Esophagus muscularis mucosa (tissue), 4 donors: Measurements from ENCODE around the gene TOR1AIP1. TPM values are rescaled to one million over a fixed set of nuclear protein-coding genes. Genes with fewer than 3 reads are reported as not detected.

Experiments
- DNase-seq: peaks from one replicate; pipeline ENCODE4 v3.0.0-alpha.2; 2017; ENCODE audit errors: extremely low spot score
- H3K27ac ChIP-seq, 4 donors: fragments of 200-600 bp; sonication (generic); replicated peaks in 1 of 4; 1 replicate in 3 of 4; 2 replicates in 1 of 4; pipeline ENCODE4 v1.5.1; 2016 to 2019; ENCODE audit warnings: mild to moderate bottlenecking in 1 of 4
- H3K27me3 ChIP-seq, 4 donors: fragments of 200-600 bp; sonication (generic); one replicate each; pipeline versions ENCODE4 v1.5.1 to v1.6.0; 2016 to 2019
- H3K36me3 ChIP-seq, 4 donors: fragments of 200-600 bp; sonication (generic); one replicate each; pipeline ENCODE4 v1.5.1; 2016 to 2019
- H3K4me1 ChIP-seq, 4 donors: fragments of 200-600 bp; sonication (generic); one replicate each; pipeline ENCODE4 v1.5.1; 2016 to 2019
- H3K4me3 ChIP-seq, 4 donors: fragments of 200-600 bp; sonication (generic); 1 replicate in 2 of 4; 2 replicates in 2 of 4; pipeline ENCODE4 v1.5.1; 2016 to 2019; ENCODE audit warnings: mild to moderate bottlenecking in 4 of 4, moderate library complexity in 1 of 4
- H3K9me3 ChIP-seq, 4 donors: fragments of 200-600 bp; sonication (generic); 1 replicate in 3 of 4; 2 replicates in 1 of 4; pipeline ENCODE4 v1.5.1; 2016 to 2019
- EP300 ChIP-seq: sonication (generic); formaldehyde crosslinking; IDR thresholded peaks from one replicate; pipeline ENCODE4 v1.6.1; 2017; ENCODE audit warnings: antibody characterized with exemption
- POLR2A ChIP-seq: fragments of 450-650 bp; IDR thresholded peaks from one replicate; pipeline ENCODE4 v1.6.1; 2017; ENCODE audit warnings: antibody characterized with exemption, moderate library complexity, mild to moderate bottlenecking, low read depth
- POLR2AphosphoS5 ChIP-seq, 2 donors: sonication (generic); formaldehyde crosslinking; IDR thresholded peaks; one replicate each; pipeline ENCODE4 v1.6.1; 2017; ENCODE audit warnings: antibody characterized with exemption in 2 of 2
- WGBS: methylation state at CpG from one replicate; pipeline ENCODE4 v1.1.5; 2018; 5-methylcytosine and 5-hydroxymethylcytosine counted together
- intact Hi-C: fragments of 100-400 bp; cut with DNase I; formaldehyde crosslinking; loops from one replicate; pipeline ENCODE4 v1.15.1; 2023
- total RNA-seq, 4 donors: library from RNA; depleted of rRNA; stranded (reverse); fragments of >200 nt; gene quantifications; one replicate each; pipeline versions ENCODE4 v1.1.0 to v1.2.1, GENCODE V29; 2016
- TF ChIP-seq, protein P1 (sequence below), 3 experiments: fragments of 200-600 bp in 2 of 3; fragments of 450-650 bp in 1 of 3; sonication (generic) in 2 of 3; IDR thresholded peaks; one replicate each; pipeline ENCODE4 v1.5.1; 2017 to 2019; ENCODE audit warnings: antibody characterized with exemption in 3 of 3, mild to moderate bottlenecking in 2 of 3, moderate library complexity in 1 of 3

Gene TOR1AIP1
- total RNA-seq, 4 donors from 2014 or later: 114 to 145 (median 126) TPM

GRCh38 chr1:179930867-179931266 is 48.8 kb downstream of the TOR1AIP1 start:
- Histone ChIP-seq H3K27me3 (no peaks in the 10 kb centered on the region), H3K36me3 (no peaks in the 10 kb centered on the region), H3K27ac (no peak overlapping the region), H3K4me3 (no peak overlapping the region), H3K9me3 (no peaks in the 10 kb centered on the region), H3K4me1 (no peaks in the 10 kb centered on the region)
- WGBS: 97% methylated on average over 3 of the region's 3 CpGs
- intact Hi-C loops: no loop called here
- DNase-seq: no peak
- no peak for TF ChIP-seq POLR2A
- TF ChIP-seq, protein P1, sequence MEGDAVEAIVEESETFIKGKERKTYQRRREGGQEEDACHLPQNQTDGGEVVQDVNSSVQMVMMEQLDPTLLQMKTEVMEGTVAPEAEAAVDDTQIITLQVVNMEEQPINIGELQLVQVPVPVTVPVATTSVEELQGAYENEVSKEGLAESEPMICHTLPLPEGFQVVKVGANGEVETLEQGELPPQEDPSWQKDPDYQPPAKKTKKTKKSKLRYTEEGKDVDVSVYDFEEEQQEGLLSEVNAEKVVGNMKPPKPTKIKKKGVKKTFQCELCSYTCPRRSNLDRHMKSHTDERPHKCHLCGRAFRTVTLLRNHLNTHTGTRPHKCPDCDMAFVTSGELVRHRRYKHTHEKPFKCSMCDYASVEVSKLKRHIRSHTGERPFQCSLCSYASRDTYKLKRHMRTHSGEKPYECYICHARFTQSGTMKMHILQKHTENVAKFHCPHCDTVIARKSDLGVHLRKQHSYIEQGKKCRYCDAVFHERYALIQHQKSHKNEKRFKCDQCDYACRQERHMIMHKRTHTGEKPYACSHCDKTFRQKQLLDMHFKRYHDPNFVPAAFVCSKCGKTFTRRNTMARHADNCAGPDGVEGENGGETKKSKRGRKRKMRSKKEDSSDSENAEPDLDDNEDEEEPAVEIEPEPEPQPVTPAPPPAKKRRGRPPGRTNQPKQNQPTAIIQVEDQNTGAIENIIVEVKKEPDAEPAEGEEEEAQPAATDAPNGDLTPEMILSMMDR (IDR thresholded peaks at IDR 0.05): no peak
- TF ChIP-seq EP300: no peak
- TF ChIP-seq POLR2AphosphoS5 (IDR thresholded peaks at IDR 0.05): no peak

DNA sequence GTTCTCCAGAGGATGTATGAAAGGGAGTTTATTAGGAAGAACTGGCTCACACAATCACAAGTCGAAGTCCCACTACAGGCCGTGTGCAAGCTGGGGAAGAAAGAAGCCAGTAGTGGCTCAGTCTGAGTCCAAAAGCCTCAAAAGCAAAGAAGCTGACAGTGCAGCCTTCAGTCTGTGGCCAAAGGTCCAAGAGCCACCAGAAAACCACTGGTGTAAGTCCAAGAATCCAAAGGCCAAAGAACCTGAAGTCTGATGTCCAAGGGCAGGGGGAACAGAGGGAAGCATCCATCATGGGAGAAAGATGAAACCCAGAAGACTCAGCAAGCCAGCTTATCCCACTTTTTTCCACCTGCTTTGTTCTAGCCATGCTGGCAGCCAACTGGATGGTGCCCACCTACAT is 51.1 kb downstream of the TOR1AIP1 start:
- no peak overlapping the region for H3K4me3 ChIP-seq
- intact Hi-C loops: no loop called here
- no peaks in the 10 kb centered on the region for H3K4me1 ChIP-seq
- H3K27me3 ChIP-seq: no peaks in the 10 kb centered on the region
- DNase-seq: no peak
- TF ChIP-seq POLR2AphosphoS5 (IDR thresholded peaks at IDR 0.05) (no peak), POLR2A (no peak), EP300 (no peak)
- TF ChIP-seq, protein P1 (IDR thresholded peaks at IDR 0.05): no peak
- no peaks in the 10 kb centered on the region for H3K36me3 ChIP-seq
- no peak overlapping the region for H3K27ac ChIP-seq
- H3K9me3 ChIP-seq: no peaks in the 10 kb centered on the region
- 100% methylated on average over 2 of the region's 2 CpGs for WGBS

GRCh38 chr1:179935909-179936496 is 53.9 kb downstream of the TOR1AIP1 start:
- intact Hi-C loops: no loop called here
- TF ChIP-seq EP300 (no peak), POLR2AphosphoS5 (IDR thresholded peaks at IDR 0.05) (no peak), POLR2A (no peak)
- TF ChIP-seq, protein P1 (IDR thresholded peaks at IDR 0.05): no peak

GRCh38 chr1:179937668-179938254 is 55.7 kb downstream of the TOR1AIP1 start:
- H3K9me3 ChIP-seq: no peaks in the 10 kb centered on the region
- no peaks in the 10 kb centered on the region for H3K36me3 ChIP-seq
- H3K27ac ChIP-seq: no peak overlapping the region
- no peak overlapping the region for H3K4me3 ChIP-seq
- intact Hi-C loops: no loop called here
- H3K4me1 ChIP-seq: no peaks in the 10 kb centered on the region
- TF ChIP-seq, protein P1 (IDR thresholded peaks at IDR 0.05): no peak
- TF ChIP-seq POLR2A (no peak), EP300 (no peak), POLR2AphosphoS5 (IDR thresholded peaks at IDR 0.05) (no peak)
- no peaks in the 10 kb centered on the region for H3K27me3 ChIP-seq
- no peak for DNase-seq

More at GRCh38 chr1:179935909-179936496, 53.9 kb downstream of the TOR1AIP1 start:
- Histone ChIP-seq H3K4me3 (no peak overlapping the region), H3K9me3 (no peaks in the 10 kb centered on the region), H3K27ac (no peak overlapping the region), H3K36me3 (no peaks in the 10 kb centered on the region), H3K4me1 (no peaks in the 10 kb centered on the region), H3K27me3 (no peaks in the 10 kb centered on the region)
- DNase-seq: no peak
- WGBS: 71% methylated on average over 1 of the region's 1 CpG

GRCh38 chr1:179938752-179939151 is 56.7 kb downstream of the TOR1AIP1 start:
- Histone ChIP-seq H3K9me3 (no peaks in the 10 kb centered on the region), H3K4me3 (no peak overlapping the region), H3K36me3 (no peaks in the 10 kb centered on the region), H3K4me1 (no peaks in the 10 kb centered on the region), H3K27ac (no peak overlapping the region), H3K27me3 (no peaks in the 10 kb centered on the region)
- WGBS: 38% methylated on average over 2 of the region's 2 CpGs
- TF ChIP-seq, protein P1 (IDR thresholded peaks at IDR 0.05): no peak
- TF ChIP-seq POLR2A: no peak
- TF ChIP-seq POLR2AphosphoS5 (IDR thresholded peaks at IDR 0.05): no peak
- no peak for TF ChIP-seq EP300
- intact Hi-C loops: no loop called here
- no peak for DNase-seq
